ENCODE results near the gene CDC42EP1.

DNA sequence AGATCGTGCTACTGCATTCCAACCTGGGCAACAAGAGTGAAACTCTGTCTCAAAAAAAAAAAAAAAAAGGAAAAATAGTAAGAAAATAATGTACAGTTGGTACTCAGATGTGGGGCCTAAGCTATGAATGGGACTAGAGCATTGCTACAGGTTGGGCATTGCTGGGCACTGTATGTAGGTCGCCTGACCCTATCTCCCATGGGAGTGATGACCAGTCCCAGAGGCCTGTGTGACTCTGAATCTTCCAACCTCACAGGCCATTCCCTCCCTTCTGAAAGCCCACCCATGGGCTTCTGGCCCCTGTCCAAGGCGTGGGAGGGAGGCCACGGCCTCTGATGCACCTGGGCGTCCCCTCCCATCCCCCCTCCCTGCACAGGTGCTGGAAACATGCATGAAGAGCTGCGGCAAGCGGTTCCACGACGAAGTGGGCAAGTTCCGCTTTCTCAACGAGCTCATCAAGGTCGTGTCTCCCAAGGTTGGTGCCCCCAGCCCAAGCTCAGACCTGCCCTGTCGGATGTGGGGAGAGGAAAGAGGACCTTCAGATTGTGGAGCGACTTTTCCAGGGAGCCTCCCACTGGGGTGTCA lies 57.9 kb downstream of the CDC42EP1 start:
- TF ChIP-seq, protein P1, sequence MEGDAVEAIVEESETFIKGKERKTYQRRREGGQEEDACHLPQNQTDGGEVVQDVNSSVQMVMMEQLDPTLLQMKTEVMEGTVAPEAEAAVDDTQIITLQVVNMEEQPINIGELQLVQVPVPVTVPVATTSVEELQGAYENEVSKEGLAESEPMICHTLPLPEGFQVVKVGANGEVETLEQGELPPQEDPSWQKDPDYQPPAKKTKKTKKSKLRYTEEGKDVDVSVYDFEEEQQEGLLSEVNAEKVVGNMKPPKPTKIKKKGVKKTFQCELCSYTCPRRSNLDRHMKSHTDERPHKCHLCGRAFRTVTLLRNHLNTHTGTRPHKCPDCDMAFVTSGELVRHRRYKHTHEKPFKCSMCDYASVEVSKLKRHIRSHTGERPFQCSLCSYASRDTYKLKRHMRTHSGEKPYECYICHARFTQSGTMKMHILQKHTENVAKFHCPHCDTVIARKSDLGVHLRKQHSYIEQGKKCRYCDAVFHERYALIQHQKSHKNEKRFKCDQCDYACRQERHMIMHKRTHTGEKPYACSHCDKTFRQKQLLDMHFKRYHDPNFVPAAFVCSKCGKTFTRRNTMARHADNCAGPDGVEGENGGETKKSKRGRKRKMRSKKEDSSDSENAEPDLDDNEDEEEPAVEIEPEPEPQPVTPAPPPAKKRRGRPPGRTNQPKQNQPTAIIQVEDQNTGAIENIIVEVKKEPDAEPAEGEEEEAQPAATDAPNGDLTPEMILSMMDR (IDR thresholded peaks at IDR 0.05; ENCODE audit: extremely low read depth in 1 of 2, insufficient read depth in 1 of 2, low read depth in 1 of 2, low read length in 2 of 2) = no peak
- no peak for TF ChIP-seq POLR2AphosphoS5 (IDR thresholded peaks at IDR 0.05; ENCODE audit: insufficient read depth, low read depth, low read length)
- no peak for TF ChIP-seq POLR2A (IDR thresholded peaks at IDR 0.05; ENCODE audit: low read depth, low read length)
- TF ChIP-seq, protein P2, sequence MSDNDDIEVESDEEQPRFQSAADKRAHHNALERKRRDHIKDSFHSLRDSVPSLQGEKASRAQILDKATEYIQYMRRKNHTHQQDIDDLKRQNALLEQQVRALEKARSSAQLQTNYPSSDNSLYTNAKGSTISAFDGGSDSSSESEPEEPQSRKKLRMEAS (IDR thresholded peaks at IDR 0.05; ENCODE audit: insufficient read depth, insufficient read length) = no peak
- no peak for TF ChIP-seq EZH2 (IDR thresholded peaks at IDR 0.05; ENCODE audit: borderline replicate concordance, low read depth, low read length, severe bottlenecking)
- no peak for TF ChIP-seq FOS (IDR thresholded peaks at IDR 0.05; ENCODE audit: borderline replicate concordance, insufficient read depth, low read length)
- no peak for TF ChIP-seq GATA2 (IDR thresholded peaks at IDR 0.05; ENCODE audit: insufficient read depth, insufficient read length, low read depth, low read length)

Data from endothelial cell of umbilical vein (primary cell).